GM08714 (cell line): ENCODE data around the gene MKS1.

ENCODE experiments used
- H3K4me3 ChIP-seq: fragments of 200-500 bp; sonication (Bioruptor generic); 2 replicates; pipeline ENCODE4 v1.5.1; 2014; ENCODE audit warnings: mild to moderate bottlenecking, low read length, inconsistent platforms
- ZNF274 ChIP-seq: IDR thresholded peaks from 2 replicates; pipeline ENCODE4 v1.6.1; 2012; ENCODE audit warnings: mild to moderate bottlenecking, low read depth, low read length

MKS1 gene

DNA sequence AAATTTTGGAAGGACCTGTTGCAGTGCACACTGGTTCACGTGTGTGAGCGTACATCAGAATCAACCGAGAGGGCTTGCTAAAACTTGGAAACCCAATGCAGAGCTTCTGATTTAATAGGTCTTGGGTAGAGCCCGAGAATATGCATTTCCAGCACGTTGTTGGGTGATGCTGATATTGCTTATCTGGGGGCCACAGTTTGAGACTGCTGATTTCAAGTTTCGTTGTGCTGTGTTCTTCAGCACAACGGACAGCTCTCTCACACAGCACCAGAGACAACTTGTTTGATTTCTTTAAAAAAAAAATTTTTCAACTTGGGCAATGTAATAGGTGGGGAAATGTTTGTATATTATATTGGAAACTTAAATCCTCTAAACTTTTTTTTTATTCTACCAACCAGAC is 42.9 kb downstream of the MKS1 start:
- no peak overlapping the region for H3K4me3 ChIP-seq
- no peak for TF ChIP-seq ZNF274

DNA sequence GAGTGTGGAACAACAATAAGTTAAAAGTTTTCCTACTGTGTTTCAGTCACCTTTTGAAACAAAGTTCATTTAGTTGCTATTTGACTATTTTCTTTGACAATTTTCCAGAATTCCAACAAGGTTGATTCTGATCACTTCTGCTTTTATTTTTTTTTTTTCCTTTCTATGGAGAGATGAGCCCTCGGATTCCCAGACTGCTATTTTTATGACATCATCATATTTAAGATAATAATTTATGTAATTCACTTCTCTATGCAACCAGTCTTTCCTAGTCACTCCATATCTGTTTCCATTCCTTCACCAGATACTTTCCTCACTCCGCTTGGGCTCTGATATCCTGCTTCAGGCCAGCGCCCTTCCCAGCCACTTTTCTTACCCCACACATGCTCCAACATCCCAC is 44.2 kb downstream of the MKS1 start:
- no peak for TF ChIP-seq ZNF274
- no peak overlapping the region for H3K4me3 ChIP-seq

DNA sequence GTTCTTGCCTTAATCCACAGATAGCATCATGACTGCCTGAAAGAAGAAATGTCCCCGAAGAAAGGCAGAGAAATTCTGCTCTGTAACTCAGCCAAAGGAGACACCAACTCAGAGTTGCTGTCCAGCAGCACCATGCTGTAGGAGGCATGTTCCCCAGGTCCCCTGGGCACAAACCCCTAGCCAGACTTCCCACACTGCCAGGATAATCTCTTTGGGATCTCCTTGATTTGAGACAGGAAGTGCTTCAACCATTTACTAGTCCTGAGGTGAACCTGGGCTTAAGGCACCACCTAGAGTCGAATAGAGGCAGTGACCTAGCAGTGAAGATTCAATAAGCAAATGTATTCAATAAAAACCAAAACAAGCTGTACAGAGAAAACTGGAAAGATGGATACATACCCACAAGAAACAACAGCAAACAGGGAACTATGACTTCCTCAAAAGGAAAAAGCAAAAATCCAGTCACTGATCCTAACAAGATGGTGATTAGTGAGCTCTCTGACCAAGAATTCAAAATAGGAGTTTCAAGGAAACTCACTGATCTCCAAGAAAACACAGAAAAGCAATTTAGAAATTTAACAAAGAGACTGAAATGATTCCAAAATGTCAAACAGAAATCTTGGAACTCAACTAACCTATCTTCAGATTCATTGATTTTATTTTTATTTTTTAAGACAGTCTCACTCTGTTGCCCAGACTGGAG is 46.5 kb downstream of the MKS1 start:
- no peak for TF ChIP-seq ZNF274

DNA sequence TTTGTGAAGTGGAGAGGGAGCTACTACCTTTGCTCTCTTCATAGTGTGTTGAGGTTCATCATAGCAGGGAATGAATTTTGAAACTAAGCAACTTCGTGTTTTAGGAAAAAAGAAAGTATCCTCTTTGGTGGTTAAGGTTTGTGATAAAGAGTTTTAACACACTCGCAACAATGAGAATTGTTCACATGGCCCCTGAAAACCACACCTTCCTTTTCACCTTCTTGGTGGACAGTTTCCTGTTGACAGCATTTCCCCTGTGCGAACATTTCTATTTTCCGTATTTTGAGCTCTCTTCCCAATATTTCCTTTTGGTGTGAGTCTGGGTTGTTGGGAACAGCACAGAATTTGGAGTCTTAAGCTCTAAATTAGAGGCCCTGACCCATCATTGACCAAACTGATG is 48.4 kb downstream of the MKS1 start:
- no peak for TF ChIP-seq ZNF274
- no peak overlapping the region for H3K4me3 ChIP-seq

More for the DNA sequence above, 46.5 kb downstream of the MKS1 start:
- no peak overlapping the region for H3K4me3 ChIP-seq

DNA sequence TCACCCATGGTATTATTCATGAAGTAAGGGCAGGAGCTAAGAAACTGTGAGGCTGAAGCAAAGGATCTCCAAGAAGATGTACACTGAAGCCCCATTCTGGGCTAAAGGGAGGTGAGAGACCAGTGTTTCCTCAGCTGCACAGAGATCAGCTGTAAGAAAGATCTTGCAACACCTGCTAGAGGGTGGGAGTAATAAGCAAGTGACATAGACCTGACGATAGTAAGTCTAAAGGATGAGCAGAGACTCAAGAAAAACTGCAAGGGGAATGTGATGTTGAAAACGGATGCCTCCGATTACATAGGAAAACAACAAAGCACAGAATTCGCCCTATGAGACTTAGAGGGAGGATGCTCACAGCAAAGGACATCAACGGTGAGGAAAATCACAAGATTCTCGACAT is 52.4 kb downstream of the MKS1 start, which contains the start of gene OR4D2:
OR4D2 (plus strand) TSS at position 301 of the 400 bp plus-strand sequence. CDS start 2,674 bp downstream, outside the sequence.
- no peak for TF ChIP-seq ZNF274
- no peak within 1 kb of the TSS for H3K4me3 ChIP-seq

DNA sequence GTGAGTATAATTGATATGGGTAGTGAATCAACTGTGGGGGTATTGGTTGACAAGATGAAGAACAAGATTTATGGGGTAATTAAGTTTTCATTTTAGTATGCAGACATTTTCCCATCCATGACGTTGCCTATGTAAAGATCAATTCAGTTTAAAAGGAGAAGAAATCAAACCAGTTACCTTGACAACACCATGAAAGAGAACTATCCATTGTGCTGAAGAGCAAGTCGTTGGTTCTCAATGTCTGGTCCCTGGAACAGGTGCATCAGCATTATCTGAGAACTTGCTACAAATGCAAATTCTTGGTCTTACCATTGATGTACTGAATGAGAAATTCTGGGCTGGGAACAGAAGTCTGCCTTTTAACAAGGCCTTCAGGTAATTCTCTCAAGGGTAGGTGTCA is 53.1 kb downstream of the MKS1 start:
- no peak for TF ChIP-seq ZNF274

DNA sequence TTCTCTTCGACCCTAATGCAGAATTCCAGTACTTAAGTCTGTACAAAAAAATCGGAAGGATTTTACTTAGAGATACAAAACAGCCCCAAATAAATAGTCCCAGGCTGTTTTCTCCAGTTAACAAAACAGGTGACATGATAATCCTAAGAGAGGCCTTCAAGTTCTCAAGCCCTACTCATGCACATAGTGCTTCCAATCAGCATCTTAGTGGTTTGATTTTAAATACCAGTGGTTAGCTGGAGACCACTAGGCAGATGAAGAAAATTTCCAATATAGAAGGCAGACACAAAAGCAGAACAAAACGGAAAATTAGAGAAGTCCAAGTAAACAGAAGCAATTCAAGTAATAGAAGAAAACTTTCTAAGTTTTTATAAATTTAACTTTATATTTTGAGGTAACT is 57.5 kb downstream of the MKS1 start:
- no peak overlapping the region for H3K4me3 ChIP-seq
- TF ChIP-seq ZNF274: no peak

More for the DNA sequence above, 53.1 kb downstream of the MKS1 start:
- H3K4me3 ChIP-seq: no peak overlapping the region

DNA sequence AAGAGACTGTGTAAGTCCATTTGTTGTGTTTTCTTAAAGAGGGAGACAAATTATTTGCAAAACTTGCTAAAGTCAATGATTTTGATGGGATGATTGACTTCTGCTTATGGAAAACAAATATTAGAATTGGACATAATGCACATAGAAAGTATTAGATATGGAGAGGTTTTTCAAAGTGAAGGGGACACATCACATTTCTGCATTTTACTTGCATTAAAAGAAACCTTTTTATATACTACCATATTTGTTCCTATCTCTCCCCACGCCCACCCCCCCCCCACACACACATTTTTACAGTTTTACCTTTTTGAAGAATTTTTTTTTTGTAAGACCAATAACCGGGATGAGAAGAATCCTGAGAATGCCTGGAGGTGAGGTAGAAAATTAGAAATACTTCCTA is 60.9 kb downstream of the MKS1 start:
- no peak for TF ChIP-seq ZNF274
- no peak overlapping the region for H3K4me3 ChIP-seq

DNA sequence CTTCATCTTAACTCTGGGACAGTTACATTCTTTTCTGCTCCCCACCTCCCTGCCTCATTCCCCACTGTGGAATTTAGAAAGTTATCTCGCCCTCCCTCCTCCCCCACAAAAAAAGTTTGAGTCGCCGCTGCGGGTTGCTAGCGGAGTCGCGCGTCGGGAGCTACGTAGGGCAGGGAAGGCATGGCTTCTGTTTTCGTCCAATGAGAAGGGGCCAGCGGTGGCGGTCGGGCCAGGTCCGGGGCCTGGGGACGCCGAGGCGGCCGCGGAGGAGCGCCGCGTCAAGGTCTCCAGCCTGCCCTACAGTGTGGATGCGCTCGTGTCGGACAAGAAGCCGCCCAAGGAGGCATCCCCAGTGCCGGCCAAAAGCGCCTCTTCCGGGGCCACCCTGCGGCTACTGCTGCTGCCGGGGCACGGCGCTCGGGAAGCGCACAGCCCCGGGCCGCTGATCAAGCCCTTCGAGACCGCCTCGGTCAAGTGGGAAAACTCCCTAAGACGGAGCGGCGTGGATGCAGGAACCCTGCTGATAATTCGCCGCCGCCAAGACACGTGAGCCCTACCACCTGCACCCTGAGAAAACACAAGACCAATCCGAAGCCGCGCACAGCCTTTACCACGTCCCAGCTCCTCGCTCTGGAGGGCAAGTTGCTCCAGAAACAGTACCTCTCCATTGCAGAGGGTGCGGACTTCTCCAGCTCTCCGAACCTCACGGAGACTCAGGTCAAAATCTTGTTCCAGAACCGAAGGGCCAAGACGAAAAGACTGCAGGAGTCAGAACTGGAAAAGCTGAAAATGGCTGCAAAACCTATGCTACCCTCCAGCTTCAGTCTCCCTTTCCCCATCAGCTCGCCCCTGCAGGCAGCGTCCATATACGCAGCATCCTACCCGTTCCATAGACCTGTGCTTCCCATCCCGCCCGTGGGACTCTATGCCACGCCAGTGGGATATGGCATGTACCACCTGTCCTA is 61.9 kb downstream of the MKS1 start:
- no peak overlapping the region; the same call in 1 of the 2 replicates for H3K4me3 ChIP-seq
- TF ChIP-seq ZNF274: no peak
